ENCODE measurements around the gene DNAH11. TPM values are rescaled to one million over a fixed set of nuclear protein-coding genes. Genes with fewer than 3 reads are reported as not detected.
"Not testable (repeated sequence)": the region's sequence is repeated elsewhere in the genome, so short reads cannot be mapped to it uniquely, and the experiment has no call there.

DNAH11 gene
- polyA plus RNA-seq, 1 experiment, result not detected

GRCh38 chr7:21829731-21830130 lies 286.9 kb downstream of the DNAH11 start:
- DNase-seq (ENCODE audit: low read depth, low spot score), result no peak
- H3K9me3 ChIP-seq (ENCODE audit: control insufficient read depth, insufficient read depth, low read length), result no peaks in the 10 kb centered on the region
- no peak for TF ChIP-seq CTCF (IDR thresholded peaks at IDR 0.05; ENCODE audit: low read depth, low read length)
- no peak overlapping the region for H3K27ac ChIP-seq (ENCODE audit: low read depth, low read length)
- H3K27me3 ChIP-seq (ENCODE audit: control insufficient read depth, insufficient read depth, low read length), result no peaks in the 10 kb centered on the region
- ChIA-PET CTCF (no interaction called here), POLR2A (no interaction called here)
- H3K4me3 ChIP-seq (ENCODE audit: low read depth, low read length), result no peak overlapping the region

DNA sequence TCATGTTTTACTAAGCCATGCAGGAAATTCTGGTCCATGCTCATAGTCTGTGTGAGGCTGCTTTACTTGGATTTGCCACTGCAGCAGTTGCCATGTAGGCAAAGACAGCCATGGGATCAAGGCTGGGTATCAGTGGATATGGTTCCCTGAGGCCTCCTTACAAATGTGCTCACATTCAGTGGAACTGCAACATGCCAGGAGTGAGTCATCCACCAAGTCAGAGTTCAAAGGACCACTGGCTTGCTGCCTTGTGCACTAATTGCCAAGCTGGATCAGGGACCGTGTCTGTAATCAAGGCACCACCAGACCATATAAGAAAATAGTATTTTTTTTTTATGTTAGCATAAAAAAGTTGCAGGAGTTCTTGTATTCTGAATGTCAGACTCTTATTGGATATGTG lies 301.9 kb downstream of the DNAH11 start:
- no peaks in the 10 kb centered on the region for H3K9me3 ChIP-seq (ENCODE audit: control insufficient read depth, insufficient read depth, low read length)
- no peak for TF ChIP-seq CTCF (IDR thresholded peaks at IDR 0.05; ENCODE audit: low read depth, low read length)
- H3K4me3 ChIP-seq (ENCODE audit: low read depth, low read length), result no peak overlapping the region
- CTCF ChIA-PET, result no interaction called here
- DNase-seq (ENCODE audit: low read depth, low spot score), result no peak
- H3K27ac ChIP-seq (ENCODE audit: low read depth, low read length), result no peak overlapping the region
- POLR2A ChIA-PET, result no interaction called here
- H3K27me3 ChIP-seq (ENCODE audit: control insufficient read depth, insufficient read depth, low read length), result no peaks in the 10 kb centered on the region

DNA sequence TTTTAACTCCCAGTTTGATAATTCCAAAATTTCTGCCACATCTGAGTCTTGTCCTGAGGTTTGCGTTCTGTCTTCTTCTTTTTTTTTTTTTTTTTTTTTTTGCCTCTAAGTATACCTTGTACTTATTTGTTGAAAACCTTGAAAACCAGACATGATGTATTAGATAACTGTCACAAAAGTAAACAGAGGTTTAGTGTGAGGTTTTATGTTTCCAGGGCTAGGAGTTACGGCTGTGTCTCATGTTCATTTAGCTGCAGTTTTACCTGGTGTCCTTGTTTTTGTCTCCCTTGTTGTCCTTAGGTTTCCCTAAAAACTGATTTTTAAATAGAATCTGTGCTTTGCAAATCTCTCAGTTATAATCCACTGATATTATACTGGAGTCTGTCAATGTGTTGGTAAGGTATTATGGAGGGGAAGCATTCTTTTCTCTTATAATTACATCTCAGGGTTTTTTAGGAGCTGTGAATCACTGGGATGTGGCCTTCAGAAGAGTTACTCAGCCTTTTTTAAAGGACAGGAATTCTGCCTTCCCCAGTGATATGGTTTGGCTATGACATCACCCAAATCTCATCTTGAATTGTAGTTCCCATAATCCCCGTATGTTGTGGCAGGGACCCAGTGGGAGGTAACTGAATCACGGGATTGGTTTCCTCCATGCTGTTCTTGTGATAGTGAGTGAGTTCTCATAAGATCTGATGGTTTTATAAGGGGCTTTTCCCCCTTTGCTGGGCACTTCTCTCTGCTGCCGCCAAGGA lies 307.9 kb downstream of the DNAH11 start:
- no peak for TF ChIP-seq CTCF (IDR thresholded peaks at IDR 0.05; ENCODE audit: low read depth, low read length)
- ChIA-PET CTCF (no interaction called here), POLR2A (no interaction called here)
- Histone ChIP-seq H3K27ac (ENCODE audit: low read depth, low read length) (no peak overlapping the region), H3K9me3 (ENCODE audit: control insufficient read depth, insufficient read depth, low read length) (no peaks in the 10 kb centered on the region), H3K4me3 (ENCODE audit: low read depth, low read length) (no peak overlapping the region), H3K27me3 (ENCODE audit: control insufficient read depth, insufficient read depth, low read length) (no peaks in the 10 kb centered on the region)
- DNase-seq (ENCODE audit: low read depth, low spot score), result no peak

- TF ChIP-seq CTCF (IDR thresholded peaks at IDR 0.05; ENCODE audit: low read depth, low read length), result no peak
- H3K9me3 ChIP-seq (ENCODE audit: control insufficient read depth, insufficient read depth, low read length), result no peaks in the 10 kb centered on the region
- POLR2A ChIA-PET, result interaction anchor here (0.7 kb wide), 1 partner anchor 24 kb away, joined by 4 read pairs; no protein-coding TSS in a partner anchor
- H3K4me3 ChIP-seq (ENCODE audit: low read depth, low read length), result no peak overlapping the region
- H3K27me3 ChIP-seq (ENCODE audit: control insufficient read depth, insufficient read depth, low read length), result no peaks in the 10 kb centered on the region
- CTCF ChIA-PET, result no interaction called here
- no peak for DNase-seq (ENCODE audit: low read depth, low spot score)
- no peak overlapping the region for H3K27ac ChIP-seq (ENCODE audit: low read depth, low read length)
These were observed 308.7 kb downstream of the DNAH11 start for GRCh38 chr7:21851559-21851967.

GRCh38 chr7:21865631-21866204 lies 322.9 kb downstream of the DNAH11 start:
- H3K27me3 ChIP-seq (ENCODE audit: control insufficient read depth, insufficient read depth, low read length); H3K27ac ChIP-seq (ENCODE audit: low read depth, low read length); DNase-seq (ENCODE audit: low read depth, low spot score); POLR2A ChIA-PET; H3K9me3 ChIP-seq (ENCODE audit: control insufficient read depth, insufficient read depth, low read length); CTCF ChIA-PET; H3K4me3 ChIP-seq (ENCODE audit: low read depth, low read length): not testable (repeated sequence)

All from AG04450 (cell line).